Breast epithelium (tissue), 3 donors: ENCODE results near the gene DUSP3.

ENCODE experiments used
- POLR2A ChIP-seq: fragments of 450-650 bp; IDR thresholded peaks from one replicate; pipeline ENCODE4 v1.6.1; 2016; ENCODE audit warnings: antibody characterized with exemption, mild to moderate bottlenecking, moderate library complexity
- POLR2AphosphoS5 ChIP-seq, 3 donors: sonication (generic); formaldehyde crosslinking; IDR thresholded peaks; one replicate each; pipeline ENCODE4 v1.6.1; 2017; ENCODE audit warnings: antibody characterized with exemption in 3 of 3
- TF ChIP-seq, protein P1 (sequence below), 3 donors: fragments of 450-650 bp; IDR thresholded peaks; one replicate each; pipeline ENCODE4 v1.5.1; 2016 to 2017; ENCODE audit warnings: antibody characterized with exemption in 3 of 3, mild to moderate bottlenecking in 3 of 3, moderate library complexity in 3 of 3

DNA sequence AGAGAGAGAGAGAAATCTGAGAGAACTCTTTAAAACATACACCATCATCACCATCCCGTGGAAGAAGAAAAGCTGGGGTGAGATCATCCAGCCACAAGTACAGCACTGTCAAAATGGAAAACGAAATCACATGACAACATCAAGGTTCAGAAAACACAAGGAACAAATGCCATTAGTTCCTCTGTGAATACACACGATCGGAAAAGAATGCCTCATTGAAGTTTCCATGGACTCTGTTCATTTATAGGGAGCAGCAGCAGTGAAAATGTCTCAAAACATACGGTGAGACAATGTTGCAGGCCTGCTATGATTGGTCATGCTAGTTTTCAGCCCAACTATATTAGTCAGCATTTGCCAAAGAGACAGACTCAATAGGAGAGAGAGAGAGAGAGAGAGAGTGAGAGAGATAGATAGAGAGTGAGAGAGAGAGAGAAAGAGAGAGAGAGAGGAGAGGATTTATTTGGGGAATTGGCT is 5.9 kb upstream of the DUSP3 start:
- TF ChIP-seq, protein P1, sequence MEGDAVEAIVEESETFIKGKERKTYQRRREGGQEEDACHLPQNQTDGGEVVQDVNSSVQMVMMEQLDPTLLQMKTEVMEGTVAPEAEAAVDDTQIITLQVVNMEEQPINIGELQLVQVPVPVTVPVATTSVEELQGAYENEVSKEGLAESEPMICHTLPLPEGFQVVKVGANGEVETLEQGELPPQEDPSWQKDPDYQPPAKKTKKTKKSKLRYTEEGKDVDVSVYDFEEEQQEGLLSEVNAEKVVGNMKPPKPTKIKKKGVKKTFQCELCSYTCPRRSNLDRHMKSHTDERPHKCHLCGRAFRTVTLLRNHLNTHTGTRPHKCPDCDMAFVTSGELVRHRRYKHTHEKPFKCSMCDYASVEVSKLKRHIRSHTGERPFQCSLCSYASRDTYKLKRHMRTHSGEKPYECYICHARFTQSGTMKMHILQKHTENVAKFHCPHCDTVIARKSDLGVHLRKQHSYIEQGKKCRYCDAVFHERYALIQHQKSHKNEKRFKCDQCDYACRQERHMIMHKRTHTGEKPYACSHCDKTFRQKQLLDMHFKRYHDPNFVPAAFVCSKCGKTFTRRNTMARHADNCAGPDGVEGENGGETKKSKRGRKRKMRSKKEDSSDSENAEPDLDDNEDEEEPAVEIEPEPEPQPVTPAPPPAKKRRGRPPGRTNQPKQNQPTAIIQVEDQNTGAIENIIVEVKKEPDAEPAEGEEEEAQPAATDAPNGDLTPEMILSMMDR (IDR thresholded peaks at IDR 0.05): no peak
- TF ChIP-seq POLR2AphosphoS5 (IDR thresholded peaks at IDR 0.05) (no peak), POLR2A (no peak)
